Suprapubic skin (tissue), 4 donors: ENCODE results near the gene TEP1.

ENCODE experiments used
- CTCF ChIP-seq, 2 donors: fragments of 200-600 bp in 1 of 2; fragments of 450-650 bp in 1 of 2; sonication (generic) in 1 of 2; IDR thresholded peaks; one replicate each; pipeline ENCODE4 v1.5.1; 2016 to 2019; ENCODE audit warnings: antibody characterized with exemption in 2 of 2, mild to moderate bottlenecking in 1 of 2, moderate library complexity in 1 of 2
- EP300 ChIP-seq: sonication (generic); formaldehyde crosslinking; IDR thresholded peaks from one replicate; pipeline ENCODE4 v1.6.1; 2017; ENCODE audit warnings: antibody characterized with exemption
- POLR2A ChIP-seq, 2 donors: fragments of 450-650 bp; IDR thresholded peaks; one replicate each; pipeline ENCODE4 v1.6.1; 2017; ENCODE audit warnings: antibody characterized with exemption in 2 of 2, mild to moderate bottlenecking in 2 of 2, moderate library complexity in 2 of 2
- POLR2AphosphoS5 ChIP-seq, 3 donors: sonication (generic); formaldehyde crosslinking; IDR thresholded peaks; one replicate each; pipeline ENCODE4 v1.6.1; 2017; ENCODE audit warnings: antibody characterized with exemption in 3 of 3

GRCh38 chr14:20365928-20366327, 47.4 kb downstream of the TEP1 start:
- TF ChIP-seq CTCF (IDR thresholded peaks at IDR 0.05) = no peak
- no peak for TF ChIP-seq POLR2AphosphoS5 (IDR thresholded peaks at IDR 0.05)
- TF ChIP-seq EP300 = no peak
- TF ChIP-seq POLR2A (IDR thresholded peaks at IDR 0.05) = no peak
